ENCODE data around the gene ZNF292.

- TF ChIP-seq CTCF (IDR thresholded peaks at IDR 0.05) (no peak), ZFX (IDR thresholded peaks at IDR 0.05; ENCODE audit: borderline replicate concordance) (no peak)
These were observed 44.4 kb downstream of the ZNF292 start for GRCh38 chr6:87199787-87200186.
